NCI-H2196 (cell line): ENCODE data around the gene VTCN1.
"Not testable (repeated sequence)": the region's sequence is repeated elsewhere in the genome, so short reads cannot be mapped to it uniquely, and the experiment has no call there.

Experiments
- DNase-seq: peaks from one replicate; lab custom pipeline; 2025; ENCODE audit not compliant: unreplicated experiment; lab: John Stamatoyannopoulos, UW

The VTCN1 gene

DNA sequence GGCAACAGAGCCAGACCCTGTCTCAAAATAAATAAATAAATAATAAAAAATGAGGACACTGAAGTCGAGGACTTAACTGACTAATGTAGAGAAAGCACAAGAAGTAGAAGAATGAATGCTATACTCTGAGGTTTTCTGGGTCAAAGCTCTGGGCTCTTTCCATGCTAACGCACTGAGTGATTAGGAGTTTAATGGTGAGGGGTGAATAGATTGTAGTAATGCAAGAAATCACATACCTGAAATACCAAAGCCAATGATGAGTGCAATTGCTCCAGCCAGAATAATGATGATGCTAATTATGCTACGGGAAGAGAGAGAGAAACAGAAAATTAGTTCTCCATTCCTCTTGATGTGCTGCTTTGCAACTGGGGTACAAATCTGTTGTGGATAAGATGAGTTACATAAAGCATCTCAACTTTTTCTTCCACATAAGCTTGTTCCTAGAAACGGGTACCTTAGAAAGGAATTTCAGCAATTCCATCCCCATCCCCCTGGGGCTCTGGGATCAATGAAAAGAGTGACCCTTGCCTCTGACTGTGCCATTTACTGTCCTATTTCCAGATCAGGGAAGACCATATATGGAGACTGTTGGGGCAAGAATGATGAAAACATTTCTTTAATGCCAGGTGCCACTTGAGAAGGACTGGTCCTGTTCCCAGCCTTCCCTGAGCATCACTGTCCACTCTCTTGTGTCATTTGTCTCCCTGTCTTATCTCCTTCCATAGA, 40.7 kb downstream of the VTCN1 start:
- no peak for DNase-seq

- no peak for DNase-seq
These were observed 43.3 kb downstream of the VTCN1 start for GRCh38 chr1:117167402-117167801.

- DNase-seq = no peak
These were observed 44.7 kb downstream of the VTCN1 start for GRCh38 chr1:117166076-117166475.

DNA sequence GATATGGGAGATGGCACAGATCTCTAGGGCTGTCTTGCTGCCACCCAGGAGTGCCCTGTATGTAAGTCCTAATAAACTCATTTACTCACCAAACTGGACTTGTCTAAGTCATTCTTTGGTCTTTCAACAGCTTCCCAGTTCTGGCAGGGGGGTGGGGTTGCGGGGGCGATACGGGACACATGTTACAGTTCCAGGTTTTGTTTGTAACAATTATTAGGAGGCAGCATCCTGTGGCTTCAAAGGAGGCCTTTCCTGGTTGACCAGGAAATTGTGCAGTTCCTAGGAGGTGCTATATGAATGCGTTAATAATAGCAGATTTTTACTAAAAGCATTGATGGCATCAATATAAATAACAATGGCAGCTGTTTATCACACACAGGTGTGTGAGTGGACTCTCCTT, 46.5 kb downstream of the VTCN1 start:
- DNase-seq = no peak

- DNase-seq = no peak
These were observed 47.9 kb downstream of the VTCN1 start for GRCh38 chr1:117162816-117163215.

DNA sequence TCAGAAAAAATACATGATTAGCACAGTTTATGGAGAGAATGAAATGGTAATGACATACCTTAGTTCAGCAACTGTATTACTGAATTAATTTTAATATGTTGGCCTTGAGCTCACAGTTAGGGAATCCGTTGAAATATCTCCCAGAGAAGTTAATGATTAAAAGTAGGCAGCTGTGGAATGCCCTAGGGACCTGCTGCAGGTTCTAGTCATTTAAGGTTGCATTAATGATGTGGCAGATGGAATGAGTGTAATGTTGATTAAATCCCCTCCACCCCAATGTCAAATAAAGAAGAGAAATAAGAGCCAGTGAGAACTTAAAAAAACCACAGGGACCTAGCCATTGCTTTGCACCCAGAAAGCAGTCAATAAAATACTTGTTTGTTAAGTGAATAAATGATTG, 48.8 kb downstream of the VTCN1 start:
- no peak for DNase-seq

DNA sequence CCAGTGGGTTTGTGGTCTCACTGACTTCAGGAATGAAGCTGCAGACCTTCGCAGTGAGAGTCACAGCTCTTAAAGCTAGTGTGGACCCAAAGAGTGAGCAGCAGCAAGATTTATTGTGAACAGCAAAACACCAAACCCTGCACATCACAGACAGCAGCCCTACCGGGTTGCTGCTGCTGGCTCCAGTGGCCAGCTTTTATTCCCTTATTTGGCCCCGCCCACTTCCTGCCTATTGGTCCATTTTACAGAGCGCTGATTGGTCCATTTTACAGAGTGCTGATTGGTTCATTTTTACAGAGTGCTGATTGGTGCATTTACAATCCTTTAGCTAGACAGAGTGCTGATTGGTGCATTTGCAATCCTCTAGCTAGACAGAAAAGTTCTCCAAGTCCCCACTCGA, 59.4 kb downstream of the VTCN1 start:
- DNase-seq = not testable (repeated sequence)

- DNase-seq = no peak
These were observed 60.4 kb downstream of the VTCN1 start for GRCh38 chr1:117150316-117150715.

DNA sequence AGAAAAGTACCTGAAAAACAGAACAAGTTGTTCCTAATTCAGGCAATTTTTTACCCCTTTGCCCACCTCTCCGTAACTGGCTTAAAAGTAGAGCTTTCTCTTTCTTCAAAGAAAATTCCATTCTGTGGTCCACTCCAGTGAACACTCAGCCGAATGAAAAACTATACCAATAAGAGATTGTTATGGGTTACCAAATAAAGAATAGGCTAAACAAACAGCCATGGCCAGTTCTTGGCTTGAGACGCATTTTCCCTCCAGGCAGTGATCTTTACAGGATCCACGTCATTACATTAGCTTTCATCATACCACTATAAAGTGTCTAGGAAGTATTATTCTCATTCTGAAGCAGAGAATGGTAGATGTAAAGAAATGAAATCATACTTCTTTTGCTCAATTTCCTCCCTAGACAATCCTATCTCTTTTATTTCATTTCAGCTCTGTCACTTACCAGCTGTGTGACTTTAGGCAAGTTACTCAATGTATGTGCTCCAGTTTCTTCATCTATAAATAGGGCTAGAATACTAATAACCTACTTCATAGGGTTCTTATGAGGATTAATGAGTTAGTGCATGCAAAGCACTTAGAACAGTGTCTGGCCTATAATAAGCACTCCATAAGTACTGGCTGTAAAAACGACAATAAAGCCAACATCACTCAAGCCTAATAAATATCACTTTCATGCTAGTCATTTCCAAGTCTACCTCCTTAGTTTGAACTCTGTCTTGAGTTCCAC, 62.7 kb downstream of the VTCN1 start:
- DNase-seq = no peak

DNA sequence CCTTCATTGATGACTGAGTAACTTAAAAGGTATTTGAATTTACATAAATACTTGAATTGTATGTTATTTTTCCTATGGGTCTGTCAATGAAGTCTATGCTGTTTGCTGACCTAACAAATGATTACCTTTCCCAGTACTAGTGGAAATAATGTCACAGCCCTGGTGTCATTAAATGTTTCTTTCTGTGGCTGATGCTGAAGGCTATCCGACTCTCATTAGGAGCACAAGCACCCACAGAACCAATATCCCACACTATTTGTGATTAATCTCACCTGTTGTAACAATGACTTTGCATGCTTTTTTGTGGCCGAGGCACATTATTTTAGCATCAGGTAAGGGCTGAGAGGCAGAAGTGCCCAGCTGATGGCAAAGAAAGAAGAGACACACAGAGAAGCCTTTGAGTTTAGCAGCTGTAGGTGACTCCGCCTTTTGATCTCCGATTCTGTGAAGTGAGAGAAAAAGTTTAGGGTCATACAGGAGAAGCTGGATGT, 63.3 kb downstream of the VTCN1 start:
- DNase-seq = no peak

DNA sequence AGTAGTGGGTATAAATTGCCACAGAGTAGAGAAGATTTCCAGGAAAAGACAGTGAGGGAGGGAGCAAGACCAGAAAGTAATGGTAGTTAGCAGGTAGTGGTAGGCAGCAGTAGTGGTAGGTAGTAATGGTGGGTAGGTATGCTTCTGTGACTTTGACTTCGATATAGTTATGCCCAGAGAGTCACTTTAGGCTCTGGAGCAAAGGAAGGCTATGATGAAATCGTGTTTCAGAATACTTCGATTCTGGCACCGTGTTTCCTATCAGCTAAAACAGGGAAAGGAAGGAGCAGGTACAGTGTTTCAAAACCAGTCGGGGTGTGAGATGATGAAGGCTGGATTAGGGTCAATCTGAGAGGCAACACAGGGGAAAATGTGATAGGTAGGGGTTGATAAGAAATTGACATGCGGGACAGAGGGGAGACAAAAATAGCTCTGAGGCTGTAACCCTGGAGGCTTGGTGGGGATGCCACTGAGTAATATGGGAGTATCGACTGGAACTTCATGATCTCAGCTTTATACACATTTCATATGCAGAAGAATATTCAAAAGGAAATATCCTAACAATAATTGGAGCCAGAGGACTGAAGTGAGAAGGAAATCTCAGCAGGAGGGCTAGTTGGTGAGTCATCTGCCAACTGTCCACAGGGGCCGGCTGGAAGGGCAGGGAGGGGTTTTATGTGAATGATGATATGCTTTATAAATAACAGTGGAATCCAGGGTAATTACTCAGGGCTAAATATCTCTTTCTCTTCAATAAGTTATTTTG, 64.0 kb downstream of the VTCN1 start:
- DNase-seq = peak; percentile 31

DNA sequence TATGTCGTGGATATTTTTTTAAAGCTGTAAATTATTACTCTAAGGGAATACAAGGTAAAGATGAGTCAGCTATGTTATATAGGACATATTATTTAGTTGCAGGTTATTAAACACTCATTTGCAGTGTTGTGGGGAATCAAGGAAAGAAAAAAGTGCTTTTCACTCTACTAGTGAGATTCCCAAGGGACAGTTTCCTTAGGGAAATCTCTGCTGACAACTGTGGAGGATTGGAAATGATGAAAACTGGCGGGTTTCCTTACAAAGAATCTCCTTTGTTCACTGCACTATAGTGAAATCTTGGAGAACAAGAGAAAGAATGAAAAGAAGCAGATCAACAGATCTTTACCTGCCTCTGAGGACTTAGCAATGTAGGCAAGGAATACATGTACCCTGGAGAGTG, 64.7 kb downstream of the VTCN1 start:
- DNase-seq = no peak

DNA sequence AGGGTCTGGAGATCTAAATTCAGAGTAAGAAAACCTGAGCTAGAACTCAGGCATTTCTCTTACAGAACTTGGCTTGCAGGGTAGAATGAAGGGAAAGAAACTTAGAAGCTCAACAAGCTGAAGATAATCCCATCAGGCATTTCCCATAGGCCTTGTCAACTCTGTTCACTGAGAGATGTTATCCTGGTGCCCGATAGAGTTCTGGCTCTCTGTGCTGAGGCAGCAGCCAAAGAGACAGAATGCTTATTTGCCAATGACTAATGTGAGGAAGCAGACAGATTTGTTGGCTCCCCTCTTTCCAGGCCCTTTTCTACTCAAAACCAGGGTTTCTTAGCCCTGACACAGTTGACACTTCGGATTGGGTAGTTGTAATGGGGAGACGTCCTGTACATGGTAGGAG, 66.9 kb downstream of the VTCN1 start:
- DNase-seq = no peak

DNA sequence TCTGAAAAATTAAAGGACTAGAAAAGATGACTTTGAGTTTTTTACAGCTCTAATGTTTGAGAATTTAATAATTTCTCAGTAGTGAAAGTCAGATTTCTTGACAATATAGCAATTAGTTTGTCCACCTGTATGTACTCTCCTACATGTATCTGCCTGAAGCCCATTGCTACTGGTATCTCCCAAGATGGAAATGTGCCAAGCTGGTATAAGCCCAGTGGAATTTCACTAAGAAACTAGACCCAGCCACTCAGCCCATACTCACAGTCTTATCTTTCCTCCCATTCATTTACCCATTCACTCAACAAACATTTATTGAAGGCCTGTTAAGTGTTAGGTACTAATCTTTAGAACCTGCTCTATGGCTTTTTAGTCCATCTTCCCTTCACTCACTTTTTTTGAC, 67.6 kb downstream of the VTCN1 start:
- DNase-seq = no peak

DNA sequence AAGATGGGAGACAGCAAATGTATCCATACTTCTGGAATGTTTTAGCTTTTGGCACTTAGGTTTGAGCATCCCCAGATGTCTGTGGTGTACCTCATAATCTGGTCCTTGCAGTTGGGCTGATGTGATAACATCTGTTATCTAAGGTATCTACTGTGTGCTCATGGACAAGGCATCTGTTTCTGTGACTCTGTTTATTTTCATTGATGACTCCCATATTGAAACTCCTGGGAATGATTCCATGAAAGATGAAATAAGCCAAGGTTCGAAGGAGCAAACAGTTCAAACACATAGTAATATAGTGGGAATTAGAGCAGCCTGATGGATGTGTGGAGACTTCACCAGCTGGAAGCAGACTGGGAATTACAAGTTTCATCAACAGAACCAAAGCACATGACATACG, 68.5 kb downstream of the VTCN1 start:
- no peak for DNase-seq

- no peak for DNase-seq
These were observed 72.2 kb downstream of the VTCN1 start for GRCh38 chr1:117138561-117138960.

DNA sequence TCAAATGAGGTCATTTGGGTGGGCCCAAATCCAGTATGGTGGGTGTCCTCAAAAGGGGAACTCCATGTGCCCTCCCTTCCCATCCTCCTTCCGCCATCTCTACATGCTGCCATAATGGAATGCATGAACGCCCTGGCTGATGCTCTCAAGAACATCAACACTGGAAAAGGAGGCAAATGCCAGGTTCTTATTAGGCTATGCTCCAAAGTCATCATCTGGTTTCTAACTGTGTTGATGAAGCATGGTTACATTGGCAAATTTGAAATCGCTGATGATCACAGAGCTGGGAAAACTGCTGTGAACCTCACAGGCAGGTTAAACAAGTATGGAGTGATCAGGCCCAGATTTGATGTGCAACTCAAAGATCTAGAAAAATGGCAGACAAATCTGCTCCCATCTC, 72.6 kb downstream of the VTCN1 start:
- no peak for DNase-seq

DNA sequence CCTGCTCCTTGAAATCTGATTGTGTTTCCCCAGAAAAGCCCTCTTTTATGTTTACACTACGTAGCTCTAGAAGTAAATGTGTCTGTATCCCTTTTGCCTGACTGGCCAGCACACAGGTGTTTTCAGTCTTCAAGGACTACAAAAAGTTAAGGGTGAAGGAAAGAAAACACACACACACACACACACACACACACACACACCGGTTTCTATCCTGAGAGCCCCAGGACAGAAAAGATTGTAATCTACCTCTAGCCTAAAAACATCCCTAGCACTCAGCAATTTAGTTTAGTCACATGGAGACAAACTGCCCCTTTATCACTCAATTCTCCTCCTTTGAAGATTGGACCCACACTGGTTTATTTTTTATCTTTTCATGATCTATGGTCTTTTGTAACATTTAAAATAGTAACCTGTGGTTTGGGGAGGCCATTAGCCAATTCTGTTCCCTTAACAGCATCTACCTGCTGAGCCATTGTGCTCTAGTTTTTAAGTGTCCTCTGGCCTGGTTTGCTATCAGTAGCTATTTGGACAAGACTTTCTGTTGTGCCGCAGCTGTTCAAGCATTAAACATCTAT, 73.4 kb downstream of the VTCN1 start:
- no peak for DNase-seq

DNA sequence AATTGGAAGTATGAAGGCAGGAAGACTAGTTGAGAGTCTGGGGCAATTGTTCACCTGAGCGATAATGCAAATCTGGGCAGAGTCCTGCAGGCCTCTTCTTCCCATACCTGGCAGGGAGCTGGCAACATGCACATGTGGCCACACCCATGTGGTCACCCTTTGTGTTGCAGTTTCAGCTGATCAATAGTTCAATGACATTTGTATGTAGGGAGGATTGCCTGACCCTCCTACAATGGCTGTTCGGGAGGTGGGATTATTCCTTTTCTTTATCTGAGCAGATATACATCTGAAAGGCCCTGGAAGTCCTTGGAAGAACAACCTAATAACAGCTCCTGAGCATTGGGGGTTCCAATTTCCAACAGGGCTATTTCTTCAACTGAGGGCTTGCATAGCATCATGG, 74.0 kb downstream of the VTCN1 start:
- no peak for DNase-seq

- no peak for DNase-seq
These were observed 75.4 kb downstream of the VTCN1 start for GRCh38 chr1:117135329-117135728.

DNA sequence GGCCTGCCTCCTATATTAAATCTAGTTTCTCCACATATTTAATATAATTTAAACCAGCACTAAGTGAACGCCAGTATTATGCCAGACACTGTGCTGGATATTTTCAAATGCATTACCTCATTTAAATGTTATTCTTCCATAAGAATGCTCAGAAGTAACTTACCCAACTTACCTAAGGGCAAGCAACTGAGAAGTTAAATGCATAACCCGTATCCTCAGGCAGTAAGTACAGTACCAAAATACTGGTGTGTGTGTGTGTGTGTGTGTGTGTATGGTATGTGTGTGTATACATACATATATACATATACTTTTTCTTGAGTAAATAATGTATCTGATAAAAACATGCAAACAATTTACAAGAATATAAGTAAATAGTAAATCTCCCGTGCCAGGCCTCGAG, 80.2 kb downstream of the VTCN1 start:
- no peak for DNase-seq
